K562 (cell line): ENCODE data around the gene OR6B2. TPM values are rescaled to one million over a fixed set of nuclear protein-coding genes. Genes with fewer than 3 reads are reported as not detected.

ENCODE experiments used
- ATAC-seq: fragments of 200-7000 bp; cut with Tn5 transposase; 3 replicates; pipeline ENCODE4 v1.9.1; 2020; ENCODE audit warnings: moderate library complexity
- BruUV-seq: library from RNA; stranded (reverse); fragments of 400-500 nt; replicated peaks from 2 replicates; lab custom pipeline; 2021; lab: Mats Ljungman, UMichigan
- CTCF ChIA-PET: fragments of 300-600 bp; formaldehyde crosslinking; extraction: SDS; loops from one replicate; lab custom pipeline; 2021; ENCODE audit warnings: low intra/inter-chr PET ratio; lab: Yijun Ruan, JAX
- POLR2A ChIA-PET: fragments of 300-600, 350-650 bp; sonication (Branson Sonifier 250); formaldehyde crosslinking; extraction: SDS; loops from one replicate; lab custom pipeline; 2021; ENCODE audit warnings: antibody characterized with exemption, inconsistent platforms; lab: Yijun Ruan, JAX
- DNase-seq, 4 experiments: peaks; one replicate each; pipeline versions ENCODE4 v3.0.0 to v3.0.0-alpha.2; 2011 to 2018; ENCODE audit warnings: low spot score in 3 of 4, mixed read lengths in 3 of 4; ENCODE audit errors: extremely low read depth in 1 of 4
- FAIRE-seq: peaks from 2 replicates; lab custom pipeline; 2011; peaks lifted over from hg19 to GRCh38; lab: Jason Lieb, UNC
- H2AFZ ChIP-seq: 2 replicates; pipeline ENCODE4 v1.6.0; 2011; ENCODE audit warnings: low read depth, low read length, control low read depth, inconsistent platforms
- H3K27ac ChIP-seq: fragments of 200-600 bp; 3 replicates; pipeline ENCODE4 v1.8.0; 2011; ENCODE audit warnings: low read depth, mild to moderate bottlenecking, control low read depth, inconsistent platforms, low read length, moderate library complexity, mixed read lengths; ENCODE audit errors: extremely low read depth
- H3K27me3 ChIP-seq, 2 experiments: fragments of 300-600 bp in 1 of 2; 2 replicates in 1 of 2; 3 replicates in 1 of 2; pipeline versions ENCODE4 v1.6.0 to v1.8.0; 2011; ENCODE audit warnings: inconsistent platforms in 2 of 2, low read length in 2 of 2, mild to moderate bottlenecking in 1 of 2, mixed read lengths in 1 of 2, moderate library complexity in 1 of 2; ENCODE audit not compliant: control insufficient read depth in 2 of 2, insufficient read depth in 2 of 2
- H3K36me3 ChIP-seq: fragments of 300-600 bp; 3 replicates; pipeline ENCODE4 v1.8.0; 2011; ENCODE audit warnings: mild to moderate bottlenecking, low read length, inconsistent platforms; ENCODE audit not compliant: control insufficient read depth, insufficient read depth
- H3K4me1 ChIP-seq, 2 experiments: fragments of 200-600 bp in 1 of 2; replicated peaks in 1 of 2; 2 replicates in 1 of 2; 3 replicates in 1 of 2; pipeline versions ENCODE4 v1.5.1 to v1.8.0; 2011; ENCODE audit warnings: inconsistent platforms in 2 of 2, low read length in 2 of 2, mild to moderate bottlenecking in 1 of 2, mixed read lengths in 1 of 2, moderate library complexity in 1 of 2; ENCODE audit not compliant: control insufficient read depth in 2 of 2, insufficient read depth in 2 of 2
- H3K4me2 ChIP-seq: 2 replicates; pipeline ENCODE4 v1.6.1; 2011; ENCODE audit warnings: low read length, control low read depth, inconsistent platforms, mixed read lengths; ENCODE audit not compliant: insufficient read depth
- H3K4me3 ChIP-seq: fragments of 200-600 bp; sonication (generic), shearing (Covaris generic); 2 replicates; pipeline ENCODE4 v1.5.1; 2016; ENCODE audit warnings: control low read depth, inconsistent platforms
- H3K79me2 ChIP-seq: fragments of 200-600 bp; 3 replicates; pipeline ENCODE4 v1.8.0; 2011; ENCODE audit warnings: low read length, inconsistent platforms; ENCODE audit not compliant: control insufficient read depth, insufficient read depth
- H3K9ac ChIP-seq, 2 experiments: 2 replicates each; pipeline versions ENCODE4 v1.6.0 to v1.6.1; 2011; ENCODE audit warnings: low read depth in 2 of 2, low read length in 2 of 2, control low read depth in 1 of 2, inconsistent platforms in 1 of 2, mild to moderate bottlenecking in 1 of 2, mixed read lengths in 1 of 2; ENCODE audit not compliant: insufficient read depth in 1 of 2
- H3K9me1 ChIP-seq: one replicate; pipeline ENCODE4 v1.6.0; 2011; ENCODE audit warnings: inconsistent platforms, mild to moderate bottlenecking, low read length, moderate library complexity; ENCODE audit not compliant: control insufficient read depth, insufficient read depth
- H3K9me3 ChIP-seq: replicated peaks from 2 replicates; pipeline ENCODE4 v1.5.1; 2011; ENCODE audit warnings: low read depth, low read length, inconsistent platforms; ENCODE audit not compliant: control insufficient read depth, insufficient read depth
- H4K20me1 ChIP-seq: replicated peaks from 2 replicates; pipeline ENCODE4 v1.6.1; 2011; ENCODE audit warnings: low read length, inconsistent platforms, mixed read lengths; ENCODE audit not compliant: control insufficient read depth, insufficient read depth
- ATF4 ChIP-seq: fragments of 450-650 bp; formaldehyde crosslinking; IDR thresholded peaks from 2 replicates; pipeline ENCODE4 v1.4.0; 2022; ENCODE audit warnings: mild to moderate bottlenecking, moderate library complexity
- IRF2 ChIP-seq: sonication (generic); formaldehyde crosslinking; IDR thresholded peaks from 2 replicates; pipeline ENCODE4 v1.8.1; 2022; ENCODE audit warnings: mild to moderate bottlenecking, missing genetic modification reagents
- MXD1 ChIP-seq: fragments of 250-450 bp; sonication (Bioruptor Pico); IDR thresholded peaks from 2 replicates; pipeline ENCODE4 v1.8.0; 2021; ENCODE audit warnings: borderline replicate concordance, mild to moderate bottlenecking, moderate library complexity; ENCODE audit not compliant: poor library complexity, severe bottlenecking
- RBM15 ChIP-seq: fragments of 200-400 bp; formaldehyde crosslinking; IDR thresholded peaks from 2 replicates; pipeline ENCODE4 v1.6.1; 2018; ENCODE audit warnings: mild to moderate bottlenecking, low read length, moderate library complexity; ENCODE audit not compliant: insufficient read depth
- SMAD1 ChIP-seq: fragments of 150-350 bp; IDR thresholded peaks from 2 replicates; pipeline ENCODE4 v1.6.1; 2014; ENCODE audit warnings: low read length, low read depth; ENCODE audit not compliant: partially characterized antibody
- SNRNP70 ChIP-seq: fragments of 200-400 bp; formaldehyde crosslinking; optimal IDR thresholded peaks from 2 replicates; pipeline ENCODE3; 2017; ENCODE audit warnings: low read depth, low read length
- STAT5B ChIP-seq: fragments of 250-450 bp; sonication (Bioruptor Pico); IDR thresholded peaks from 2 replicates; pipeline ENCODE4 v1.8.0; 2021; ENCODE audit warnings: mild to moderate bottlenecking, inconsistent platforms
- ZBTB26 ChIP-seq: fragments of 450-650 bp; formaldehyde crosslinking; IDR thresholded peaks from 2 replicates; pipeline ENCODE4 v1.4.0; 2022; ENCODE audit warnings: missing genetic modification characterization
- ZNF232 ChIP-seq: sonication (generic); formaldehyde crosslinking; IDR thresholded peaks from 2 replicates; pipeline ENCODE4 v1.8.0; 2022; ENCODE audit warnings: mild to moderate bottlenecking, missing genetic modification reagents
- ZNF282 ChIP-seq: sonication (generic); formaldehyde crosslinking; IDR thresholded peaks from 2 replicates; pipeline ENCODE4 v1.8.1; 2023; ENCODE audit warnings: missing genetic modification reagents
- ZNF408 ChIP-seq: fragments of 250-450 bp; sonication (Bioruptor Pico); IDR thresholded peaks from 2 replicates; pipeline ENCODE4 v1.4.0; 2020; ENCODE audit warnings: low read depth, mild to moderate bottlenecking, moderate library complexity
- WGBS: fragments of 100-300 bp; shearing (Covaris generic); methylation state at CpG from one replicate; pipeline ENCODE4 v1.1.6; 2016; ENCODE audit warnings: low coverage, mixed read lengths; ENCODE audit not compliant: insufficient coverage; ENCODE audit errors: missing lambda C conversion rate; 5-methylcytosine and 5-hydroxymethylcytosine counted together
- in situ Hi-C: fragments of 300-500 bp; cut with MboI; formaldehyde crosslinking; loops from 4 replicates; pipeline ENCODE4 v1.15.0; 2018; ENCODE audit warnings: inconsistent platforms, mixed read lengths
- intact Hi-C: fragments of 100-400 bp; cut with micrococcal nuclease; formaldehyde crosslinking; loops from 2 replicates; pipeline ENCODE4 v1.14.2; 2022
- polyA plus RNA-seq, 8 experiments: library from polyadenylated mRNA; depleted of rRNA in 4 of 8; stranded (reverse) in 5 of 8; unstranded in 3 of 8; fragments of >200 nt; fragmentation: Nextera tagmentation in 2 of 8; fragmentation: Illumina TruSeq in 1 of 8; extraction: Ambion mirVana in 2 of 8; extraction: Trizol in 1 of 8; gene quantifications; 2 replicates each; pipeline versions ENCODE4 v1.2.1 to v1.2.3, GENCODE V29; 2011 to 2014; ENCODE audit warnings: inconsistent platforms in 1 of 8, missing spikeins in 1 of 8
- total RNA-seq, 7 experiments: library from RNA; depleted of rRNA in 6 of 7; stranded (reverse); fragments of >200 nt in 6 of 7; fragmentation: Illumina TruSeq in 2 of 7; extraction: Trizol in 2 of 7; gene quantifications; 2 replicates each; pipeline versions ENCODE4 v1.2.1 to v1.2.3, GENCODE V29; 2011 to 2021; ENCODE audit warnings: low replicate concordance in 1 of 7

The OR6B2 gene
- total and polyA plus RNA-seq, 9 of the 15 experiments (the other 6 are each of a cell fraction or from before 2014, with no cell fraction given), result not detected

GRCh38 chr2:240002983-240003382 is 27.2 kb downstream of the OR6B2 start:
- POLR2A ChIA-PET, result no interaction called here
- H2AFZ ChIP-seq, result no peak overlapping the region
- ATAC-seq (no peak), FAIRE-seq (no peak), DNase-seq (no peak)
- TF ChIP-seq ZNF282 (CRISPR knock-in tag), result no peak
- H4K20me1 ChIP-seq, result no peaks in the 10 kb centered on the region
- H3K9me3 ChIP-seq, result no peaks in the 10 kb centered on the region
- H3K9me1 ChIP-seq, result no peaks in the 10 kb centered on the region
- in situ Hi-C loops (no loop called here), intact Hi-C loops (no loop called here)
- no peak overlapping the region for H3K4me2 ChIP-seq
- H3K4me1 ChIP-seq, result no peaks in the 10 kb centered on the region
- H3K27ac ChIP-seq, result no peak overlapping the region
- CTCF ChIA-PET, result no interaction called here
- no peaks in the 10 kb centered on the region for H3K27me3 ChIP-seq
- WGBS, result 83% methylated on average over 4 of the region's 7 CpGs
- BruUV-seq, result no TSS peak
- H3K79me2 ChIP-seq, result no peaks in the 10 kb centered on the region
- peaks cover 90% of the 10 kb centered on the region for H3K36me3 ChIP-seq
- H3K4me3 ChIP-seq, result no peak overlapping the region
- no peak overlapping the region for H3K9ac ChIP-seq

GRCh38 chr2:240000671-240001070 is 29.6 kb downstream of the OR6B2 start:
- FAIRE-seq (no peak), DNase-seq (no peak), ATAC-seq (no peak)
- H2AFZ ChIP-seq, result no peak overlapping the region
- H3K4me3 ChIP-seq, result no peak overlapping the region
- no peaks in the 10 kb centered on the region for H3K27me3 ChIP-seq
- intact Hi-C loops (no loop called here), in situ Hi-C loops (no loop called here)
- TF ChIP-seq ZBTB26 (no peak), ZNF232 (CRISPR knock-in tag) (no peak), ATF4 (CRISPR knock-in tag) (no peak), MXD1 (CRISPR knock-in tag) (no peak), IRF2 (CRISPR knock-in tag) (no peak), RBM15 (no peak), SMAD1 (no peak), SNRNP70 (no peak), STAT5B (no peak), ZNF408 (CRISPR knock-in tag) (no peak)
- H3K36me3 ChIP-seq, result peaks cover 84% of the 10 kb centered on the region; the same call in 2 of the 3 replicates
- H3K79me2 ChIP-seq, result peaks cover 5% of the 10 kb centered on the region; the same call in 1 of the 3 replicates
- H3K9me1 ChIP-seq, result no peaks in the 10 kb centered on the region
- ChIA-PET POLR2A (interaction anchor here (0.7 kb wide), 1 partner anchor 986 kb away, joined by 3 read pairs; no protein-coding TSS in a partner anchor), CTCF (no interaction called here)
- no peak overlapping the region for H3K9ac ChIP-seq
- no peak overlapping the region for H3K4me2 ChIP-seq
- H4K20me1 ChIP-seq, result no peaks in the 10 kb centered on the region
- no peak overlapping the region for H3K27ac ChIP-seq
- no TSS peak for BruUV-seq
- WGBS, result 95% methylated on average over 11 of the region's 11 CpGs
- H3K4me1 ChIP-seq, result no peaks in the 10 kb centered on the region
- no peaks in the 10 kb centered on the region for H3K9me3 ChIP-seq
